Mesothelial cell of epicardium (in vitro differentiated cells): ENCODE results near the gene TMEM9. TPM values are rescaled to one million over a fixed set of nuclear protein-coding genes. Genes with fewer than 3 reads are reported as not detected.
A peak's percentile ranks its signal among the peaks of the same experiment; 100 is the strongest.

Experiments
- DNase-seq, 2 experiments: peaks; one replicate each; pipeline ENCODE4 v3.0.0; 2021; ENCODE audit warnings: low spot score in 2 of 2; ENCODE audit not compliant: unreplicated experiment in 2 of 2
- H3K27ac Mint-ChIP-seq: 2 replicates; pipeline ENCODE4 v1.8.0; 2021; ENCODE audit warnings: mixed read lengths
- H3K27me3 Mint-ChIP-seq: 2 replicates; pipeline ENCODE4 v1.8.0; 2021; ENCODE audit warnings: low read depth, mixed read lengths
- H3K36me3 Mint-ChIP-seq: 2 replicates; pipeline ENCODE4 v1.8.0; 2021; ENCODE audit warnings: mixed read lengths
- H3K4me1 Mint-ChIP-seq: 2 replicates; pipeline ENCODE4 v1.8.0; 2021; ENCODE audit warnings: mixed read lengths
- H3K4me3 Mint-ChIP-seq: 2 replicates; pipeline ENCODE4 v1.8.0; 2021; ENCODE audit warnings: mild to moderate bottlenecking, moderate library complexity, mixed read lengths
- H3K9me3 Mint-ChIP-seq: 2 replicates; pipeline ENCODE4 v1.8.0; 2021; ENCODE audit warnings: mixed read lengths
- CTCF ChIP-seq: fragments of 200-600 bp; sonication (generic); IDR thresholded peaks from one replicate; pipeline ENCODE4 v1.5.0; 2021; ENCODE audit warnings: antibody characterized with exemption; ENCODE audit not compliant: unreplicated experiment
- total RNA-seq: library from RNA; stranded (reverse); gene quantifications from 3 replicates; pipeline ENCODE4 v1.2.1, GENCODE V29; 2021

Gene TMEM9
- total RNA-seq, 1 donor from 2014 or later = 133 TPM

- no peak overlapping the region for H3K27ac Mint-ChIP-seq
Observed at GRCh38 chr1:201173736-201174135, 19.5 kb upstream of the TMEM9 start.

GRCh38 chr1:201172999-201173610 is 18.8 kb upstream of the TMEM9 start:
- H3K9me3 Mint-ChIP-seq = no peaks in the 10 kb centered on the region
- no peaks in the 10 kb centered on the region for H3K36me3 Mint-ChIP-seq
- peaks cover 13% of the 10 kb centered on the region for H3K4me1 Mint-ChIP-seq
- no peaks in the 10 kb centered on the region for H3K27me3 Mint-ChIP-seq
- DNase-seq = no peak
- no peak for TF ChIP-seq CTCF
- no peak overlapping the region for H3K4me3 Mint-ChIP-seq
- H3K27ac Mint-ChIP-seq = peak overlapping the region; percentile 41

More at GRCh38 chr1:201173736-201174135, 19.5 kb upstream of the TMEM9 start:
- H3K9me3 Mint-ChIP-seq = peaks cover 4% of the 10 kb centered on the region
- H3K4me3 Mint-ChIP-seq = no peak overlapping the region
- no peaks in the 10 kb centered on the region for H3K36me3 Mint-ChIP-seq
- peaks cover 13% of the 10 kb centered on the region for H3K4me1 Mint-ChIP-seq
- TF ChIP-seq CTCF = no peak
- H3K27me3 Mint-ChIP-seq = no peaks in the 10 kb centered on the region
- DNase-seq = no peak

- Mint-ChIP-seq H3K27me3 (no peaks in the 10 kb centered on the region), H3K9me3 (peaks cover 3% of the 10 kb centered on the region), H3K4me1 (peaks cover 13% of the 10 kb centered on the region), H3K4me3 (peak overlapping the region; percentile 80), H3K27ac (no peak overlapping the region), H3K36me3 (no peaks in the 10 kb centered on the region)
- no peak for TF ChIP-seq CTCF
- DNase-seq = no peak
Observed at GRCh38 chr1:201172326-201172725, 18.1 kb upstream of the TMEM9 start.

- H3K36me3 Mint-ChIP-seq = no peaks in the 10 kb centered on the region
- H3K27ac Mint-ChIP-seq = peak overlapping the region; percentile 88
- H3K27me3 Mint-ChIP-seq = no peaks in the 10 kb centered on the region
- H3K4me3 Mint-ChIP-seq = peak overlapping the region; percentile 80
- TF ChIP-seq CTCF = peak; percentile 58
- peaks cover 3% of the 10 kb centered on the region for H3K9me3 Mint-ChIP-seq
- DNase-seq = peak in 1 of 2 experiments; percentile 54
- peaks cover 19% of the 10 kb centered on the region for H3K4me1 Mint-ChIP-seq
Observed at GRCh38 chr1:201171063-201172036, 17.1 kb upstream of the TMEM9 start.

GRCh38 chr1:201170533-201171062 is 16.3 kb upstream of the TMEM9 start:
- Mint-ChIP-seq H3K4me1 (peaks cover 19% of the 10 kb centered on the region), H3K27ac (peak overlapping the region; percentile 88), H3K36me3 (no peaks in the 10 kb centered on the region), H3K4me3 (peak overlapping the region; percentile 80), H3K27me3 (no peaks in the 10 kb centered on the region), H3K9me3 (peaks cover 3% of the 10 kb centered on the region)
- TF ChIP-seq CTCF = no peak
- peak; percentile 80 to 88 for DNase-seq
